Measurements from ENCODE around the gene VAT1.

Gene VAT1

DNA sequence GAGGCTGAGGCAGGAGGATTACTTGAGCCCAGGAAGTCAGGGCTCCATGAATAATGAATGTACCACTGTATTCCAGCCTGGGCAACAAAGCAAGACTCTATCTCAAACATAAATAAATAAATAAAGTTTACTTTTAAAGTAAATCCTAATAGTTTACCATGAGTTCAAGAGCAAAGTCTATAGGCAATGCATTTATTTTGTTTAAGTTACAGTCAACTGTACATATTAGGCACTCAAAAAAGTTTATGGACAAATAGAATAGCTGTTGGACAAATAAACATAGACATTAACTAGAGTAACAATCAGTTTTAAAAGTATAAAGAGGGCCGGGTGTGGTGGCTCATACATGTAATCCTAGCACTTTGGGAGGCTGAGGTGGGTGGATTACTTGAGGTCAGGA, 54.3 kb downstream of the VAT1 start:
- no peak for DNase-seq

Data from fibroblast of skin of right biceps (primary cell).